Measurements from ENCODE around the gene KCNT2. TPM values are rescaled to one million over a fixed set of nuclear protein-coding genes. Genes with fewer than 3 reads are reported as not detected.

Gene KCNT2
- total and polyA plus RNA-seq, 2 donors (not counting 3 experiments of a cell fraction or from before 2014, with no cell fraction given): 0.46 to 1.6 TPM

- dilution Hi-C loops (cut with MboI; ENCODE audit: extremely low pct_ligation_motif_present, low sequenced_read_pairs) (no loop called here), intact Hi-C loops (cut with micrococcal nuclease) (no loop called here)
- Histone ChIP-seq H2AFZ (ENCODE audit: low read depth, low read length) (peak within 1 kb of the TSS; percentile 80), H3K9me3 (replicated peaks; ENCODE audit: control insufficient read depth, insufficient read depth, low read length) (no peaks in the 10 kb centered on the region), H3K4me2 (ENCODE audit: insufficient read depth, low read length) (peak within 1 kb of the TSS; percentile 78), H3K4me1 (ENCODE audit: control insufficient read depth, extremely low read depth, insufficient read depth, low read length) (peaks cover 7% of the 10 kb centered on the region), H3K9me1 (replicated peaks; ENCODE audit: control insufficient read depth, extremely low read depth, insufficient read depth, low read length) (no peaks in the 10 kb centered on the region), H3K27ac (ENCODE audit: insufficient read depth, low read depth, low read length) (no peak within 1 kb of the TSS), H3K4me3 (replicated peaks in 1 of 3; ENCODE audit: insufficient read depth in 1 of 3, low read depth in 1 of 3, low read length in 3 of 3) (peak within 1 kb of the TSS; percentile 19 to 57 (median 27)), H3K36me3 (ENCODE audit: control insufficient read depth in 2 of 2, extremely low read depth in 1 of 2, insufficient read depth in 2 of 2, low read length in 2 of 2) (no peaks in the 10 kb centered on the region), H3K79me2 (ENCODE audit: control insufficient read depth, insufficient read depth, low read length) (no peaks in the 10 kb centered on the region), H3K27me3 (ENCODE audit: control insufficient read depth in 2 of 2, insufficient read depth in 2 of 2, low read length in 2 of 2) (no peaks in the 10 kb centered on the region), H3K9ac (replicated peaks; ENCODE audit: extremely low read depth, insufficient read depth, low read length) (peak within 1 kb of the TSS; percentile 29), H4K20me1 (replicated peaks; ENCODE audit: control insufficient read depth, extremely low read depth, insufficient read depth, low read length) (no peaks in the 10 kb centered on the region)
- POLR2A ChIA-PET: no interaction called here
- no TSS peak for BruUV-seq (replicated peaks)
- FAIRE-seq: peak; percentile 65
- CTCF ChIA-PET: interaction anchor here (0.8 to 2.4 kb wide), 6 partner anchors 9 to 504 kb away, joined by 3 to 11 read pairs (median 6); no protein-coding TSS in a partner anchor
- TF ChIP-seq POLR2A (IDR thresholded peaks at IDR 0.05; ENCODE audit: low read depth, low read length) (peak; percentile 53), FOS (IDR thresholded peaks at IDR 0.05; ENCODE audit: borderline replicate concordance, insufficient read depth, low read length) (no peak)
- DNase-seq (ENCODE audit: low read depth, low spot score): peak; percentile 81
Observed at GRCh38 chr1:196651637-196652215, 43.5 kb upstream of the KCNT2 start, which contains the start of gene CFH. CFH (plus strand) TSS chr1:196652043; CDS start chr1:196652118, 75 bp downstream.

GRCh38 chr1:196651079-196651478 is 42.8 kb upstream of the KCNT2 start:
- TF ChIP-seq POLR2AphosphoS5 (IDR thresholded peaks at IDR 0.05; ENCODE audit: insufficient read depth, low read depth, low read length): no peak
- no peak for TF ChIP-seq POLR2A (IDR thresholded peaks at IDR 0.05; ENCODE audit: low read depth, low read length)
- no peak for TF ChIP-seq MYC (IDR thresholded peaks at IDR 0.05; ENCODE audit: low read depth, low read length)
- no peak for TF ChIP-seq JUN (IDR thresholded peaks at IDR 0.05; ENCODE audit: borderline replicate concordance, insufficient read depth, insufficient read length, low read depth)
- no peak for TF ChIP-seq GATA2 (IDR thresholded peaks at IDR 0.05; ENCODE audit: insufficient read depth, insufficient read length, low read depth, low read length)
- no peak for TF ChIP-seq EZH2 (IDR thresholded peaks at IDR 0.05; ENCODE audit: borderline replicate concordance, low read depth, low read length, severe bottlenecking)
- TF ChIP-seq FOS (IDR thresholded peaks at IDR 0.05; ENCODE audit: borderline replicate concordance, insufficient read depth, low read length): no peak
- TF ChIP-seq MAX (IDR thresholded peaks at IDR 0.05; ENCODE audit: insufficient read depth, insufficient read length): no peak
- TF ChIP-seq CTCF (IDR thresholded peaks at IDR 0.05; ENCODE audit: extremely low read depth in 1 of 2, insufficient read depth in 1 of 2, low read depth in 1 of 2, low read length in 2 of 2): no peak
- POLR2A ChIA-PET: no interaction called here

More at GRCh38 chr1:196651079-196651478, 42.8 kb upstream of the KCNT2 start:
- BruUV-seq (replicated peaks): no TSS peak
- Histone ChIP-seq H3K79me2 (ENCODE audit: control insufficient read depth, insufficient read depth, low read length) (no peaks in the 10 kb centered on the region), H4K20me1 (replicated peaks; ENCODE audit: control insufficient read depth, extremely low read depth, insufficient read depth, low read length) (no peaks in the 10 kb centered on the region), H2AFZ (ENCODE audit: low read depth, low read length) (peak overlapping the region; percentile 54), H3K4me2 (ENCODE audit: insufficient read depth, low read length) (peak overlapping the region; percentile 78), H3K9ac (replicated peaks; ENCODE audit: extremely low read depth, insufficient read depth, low read length) (no peak overlapping the region), H3K4me1 (ENCODE audit: control insufficient read depth, extremely low read depth, insufficient read depth, low read length) (peaks cover 7% of the 10 kb centered on the region), H3K27ac (ENCODE audit: insufficient read depth, low read depth, low read length) (no peak overlapping the region), H3K9me3 (replicated peaks; ENCODE audit: control insufficient read depth, insufficient read depth, low read length) (no peaks in the 10 kb centered on the region), H3K27me3 (ENCODE audit: control insufficient read depth in 2 of 2, insufficient read depth in 2 of 2, low read length in 2 of 2) (no peaks in the 10 kb centered on the region), H3K4me3 (replicated peaks in 1 of 3; ENCODE audit: insufficient read depth in 1 of 3, low read depth in 1 of 3, low read length in 3 of 3) (no peak overlapping the region), H3K9me1 (replicated peaks; ENCODE audit: control insufficient read depth, extremely low read depth, insufficient read depth, low read length) (no peaks in the 10 kb centered on the region), H3K36me3 (ENCODE audit: control insufficient read depth in 2 of 2, extremely low read depth in 1 of 2, insufficient read depth in 2 of 2, low read length in 2 of 2) (no peaks in the 10 kb centered on the region)
- dilution Hi-C loops (cut with MboI; ENCODE audit: extremely low pct_ligation_motif_present, low sequenced_read_pairs): no loop called here
- intact Hi-C loops (cut with micrococcal nuclease): no loop called here
- CTCF ChIA-PET: interaction anchor here (0.8 to 2.4 kb wide), 7 partner anchors 9 to 503 kb away, joined by 3 to 11 read pairs (median 5); no protein-coding TSS in a partner anchor
- FAIRE-seq (no peak), DNase-seq (ENCODE audit: low read depth, low spot score) (no peak)
